ENCODE results near the gene SUMO4.
"Not testable (repeated sequence)": the region's sequence is repeated elsewhere in the genome, so short reads cannot be mapped to it uniquely, and the experiment has no call there.

SUMO4 gene

GRCh38 chr6:149433881-149434280, 33.8 kb downstream of the SUMO4 start:
- no peak for DNase-seq

DNA sequence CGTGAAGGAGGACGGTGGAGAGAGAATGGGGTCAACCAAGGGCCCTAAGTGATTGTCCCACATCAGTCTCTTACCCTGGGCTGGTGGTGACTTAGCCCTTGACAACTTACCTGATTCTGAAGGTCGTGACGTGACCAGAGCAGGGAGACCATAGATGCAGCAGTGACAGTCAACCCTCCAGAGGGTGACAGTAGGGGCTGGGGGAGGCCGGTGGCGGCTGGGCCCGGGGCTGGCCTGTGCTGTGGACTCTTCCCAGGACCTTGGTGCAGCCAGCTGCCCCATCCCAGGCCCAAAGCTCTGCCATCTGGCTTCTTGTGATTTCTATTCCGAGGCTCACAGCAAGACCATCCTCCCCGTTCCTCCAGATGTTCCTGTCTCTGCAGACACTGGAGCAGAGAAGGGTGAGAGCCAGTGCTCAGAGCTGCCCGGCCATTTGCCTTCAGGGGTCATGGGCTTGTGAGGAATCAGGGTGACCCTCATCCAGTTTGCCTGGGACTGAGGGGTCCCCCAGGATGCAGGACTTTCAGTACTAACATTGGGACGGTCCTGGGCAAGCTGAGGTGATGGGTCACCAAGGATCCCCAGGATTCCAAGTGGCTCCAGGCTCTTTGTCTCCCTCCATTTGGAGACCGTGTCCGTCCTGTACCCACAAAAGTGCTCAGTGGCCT, 36.0 kb downstream of the SUMO4 start:
- DNase-seq: no peak

- DNase-seq: no peak
Observed at GRCh38 chr6:149436647-149437046, 36.6 kb downstream of the SUMO4 start.

- DNase-seq: no peak
Observed at GRCh38 chr6:149437212-149437611, 37.1 kb downstream of the SUMO4 start.

- no peak for DNase-seq
Observed at GRCh38 chr6:149438855-149439254, 38.8 kb downstream of the SUMO4 start.

- no peak for DNase-seq
Observed at GRCh38 chr6:149439626-149440025, 39.6 kb downstream of the SUMO4 start.

GRCh38 chr6:149440735-149441671, 40.9 kb downstream of the SUMO4 start:
- no peak for DNase-seq

GRCh38 chr6:149441740-149442139, 41.7 kb downstream of the SUMO4 start:
- no peak for DNase-seq

DNA sequence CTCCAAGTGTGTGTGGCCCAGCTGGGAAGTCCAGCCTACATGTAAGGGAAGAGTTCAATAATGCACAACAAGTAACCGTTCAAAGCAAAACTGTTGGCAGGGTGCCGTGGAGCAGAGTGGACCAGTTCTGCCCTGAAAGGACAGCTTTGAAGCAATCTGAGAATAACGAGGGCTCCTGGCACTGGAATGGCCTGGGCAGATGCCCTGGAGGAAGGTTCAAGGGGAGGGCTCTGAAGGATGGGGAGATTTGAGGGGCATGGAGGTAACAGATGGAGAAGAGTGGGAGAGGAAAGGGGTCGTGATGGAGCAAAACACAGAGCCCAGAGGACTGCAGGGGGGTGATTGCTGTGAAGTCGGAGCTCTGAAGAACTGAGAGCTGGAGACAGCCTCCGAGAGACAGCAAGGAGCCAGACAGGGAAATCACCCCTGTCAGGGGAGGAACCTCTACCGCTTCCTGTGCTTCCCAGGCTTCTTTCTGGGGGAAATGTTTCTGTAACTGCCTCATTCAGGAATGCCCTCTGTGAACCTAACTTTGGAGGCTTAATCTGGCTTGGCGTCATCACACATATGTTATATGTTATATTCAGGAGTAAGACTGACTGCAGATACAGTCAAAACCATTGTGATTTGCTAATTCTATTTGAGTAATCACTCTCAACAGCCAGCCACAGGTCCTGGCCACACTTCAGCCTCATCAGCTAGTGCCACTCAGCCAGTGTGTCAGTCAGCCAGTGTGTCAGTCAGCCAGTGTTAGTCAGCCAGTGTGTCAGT, 43.5 kb downstream of the SUMO4 start:
- DNase-seq: no peak

DNA sequence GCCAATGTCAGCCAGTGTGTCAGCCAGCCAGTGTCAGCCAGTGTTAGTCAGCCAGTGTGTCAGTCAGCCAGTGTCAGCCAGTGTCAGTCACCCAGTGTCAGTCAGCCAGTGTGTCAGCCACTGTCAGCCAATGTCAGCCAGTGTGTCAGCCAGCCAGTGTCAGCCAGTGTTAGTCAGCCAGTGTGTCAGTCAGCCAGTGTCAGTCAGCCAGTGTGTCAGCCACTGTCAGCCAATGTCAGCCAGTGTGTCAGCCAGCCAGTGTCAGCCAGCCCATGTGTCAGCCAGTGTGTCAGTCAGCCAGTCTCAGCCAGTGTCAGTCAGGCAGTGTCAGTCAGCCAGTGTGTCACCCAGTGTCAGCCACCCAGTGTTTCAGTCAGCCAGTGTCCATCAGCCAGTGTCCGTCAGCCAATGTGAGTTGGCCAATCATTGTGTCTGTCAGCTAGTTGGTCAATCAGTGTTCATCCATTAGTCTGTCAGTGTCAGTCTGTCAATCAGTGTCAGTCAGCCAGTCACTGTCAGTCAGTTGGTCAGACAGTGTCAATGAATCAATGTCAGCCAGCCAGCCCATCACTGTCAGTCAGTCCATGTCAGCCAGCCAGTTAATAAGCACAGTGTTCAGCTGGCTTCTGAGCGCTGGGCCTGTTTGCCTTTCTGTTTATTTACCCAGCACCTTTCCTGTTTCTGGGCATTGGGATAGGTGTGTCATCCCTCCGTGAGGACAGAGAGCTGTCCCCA, 44.5 kb downstream of the SUMO4 start:
- DNase-seq: not testable (repeated sequence)

- no peak for DNase-seq
Observed at GRCh38 chr6:149445095-149445466, 45.0 kb downstream of the SUMO4 start.

GRCh38 chr6:149445573-149445972, 45.5 kb downstream of the SUMO4 start:
- no peak for DNase-seq

- no peak for DNase-seq
Observed at GRCh38 chr6:149446791-149447376, 46.8 kb downstream of the SUMO4 start.

DNA sequence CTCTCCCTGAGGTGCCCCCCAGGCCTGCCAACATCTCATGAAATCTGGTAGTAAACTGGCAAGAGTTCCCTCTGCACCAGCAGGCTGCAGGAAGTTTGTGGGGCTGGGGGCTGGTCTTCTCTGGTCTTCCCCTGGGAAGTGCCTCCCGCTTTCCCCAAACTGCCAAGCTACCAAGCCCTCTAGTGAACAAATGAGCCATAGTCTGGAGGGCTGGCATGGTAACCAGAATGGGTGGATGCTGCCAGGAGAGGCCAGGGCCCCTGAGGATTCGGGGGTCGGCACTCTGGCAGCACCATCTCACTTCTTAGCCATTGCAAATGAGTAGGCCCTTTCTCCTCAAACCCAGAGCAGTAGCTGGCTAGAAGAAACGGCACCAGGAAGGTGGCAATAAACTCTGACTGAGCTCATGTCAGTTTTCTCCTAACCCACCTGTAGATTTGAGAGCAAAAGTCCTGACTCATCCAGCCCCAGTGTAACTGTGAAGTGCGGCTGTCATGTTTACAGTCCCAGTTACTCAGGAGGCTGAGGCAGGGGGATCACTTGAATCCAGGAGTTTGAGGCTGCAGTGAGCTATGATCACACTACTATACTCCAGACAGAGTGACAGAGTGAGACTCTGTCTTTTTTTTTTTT, 48.9 kb downstream of the SUMO4 start:
- no peak for DNase-seq

- no peak for DNase-seq
Observed at GRCh38 chr6:149449831-149450678, 50.0 kb downstream of the SUMO4 start.
